22Rv1 (cell line): ENCODE data around the gene MYO1D.

Experiments
- CTCF ChIP-seq: fragments of 450-650 bp; IDR thresholded peaks from 2 replicates; pipeline ENCODE4 v1.5.1; 2017; ENCODE audit warnings: mild to moderate bottlenecking
- ZFX ChIP-seq: fragments of 450-650 bp; IDR thresholded peaks from 2 replicates; pipeline ENCODE4 v1.6.1; 2017; ENCODE audit warnings: antibody characterized with exemption, borderline replicate concordance

- TF ChIP-seq CTCF (no peak), ZFX (no peak)
Measured at GRCh38 chr17:32684087-32684958, 192.6 kb downstream of the MYO1D start.
